ENCODE data around the gene INTS15. TPM values are rescaled to one million over a fixed set of nuclear protein-coding genes. Genes with fewer than 3 reads are reported as not detected.

INTS15 gene
- total RNA-seq, 2 experiments from 2014 or later = 33.0 to 40.9 TPM

DNA sequence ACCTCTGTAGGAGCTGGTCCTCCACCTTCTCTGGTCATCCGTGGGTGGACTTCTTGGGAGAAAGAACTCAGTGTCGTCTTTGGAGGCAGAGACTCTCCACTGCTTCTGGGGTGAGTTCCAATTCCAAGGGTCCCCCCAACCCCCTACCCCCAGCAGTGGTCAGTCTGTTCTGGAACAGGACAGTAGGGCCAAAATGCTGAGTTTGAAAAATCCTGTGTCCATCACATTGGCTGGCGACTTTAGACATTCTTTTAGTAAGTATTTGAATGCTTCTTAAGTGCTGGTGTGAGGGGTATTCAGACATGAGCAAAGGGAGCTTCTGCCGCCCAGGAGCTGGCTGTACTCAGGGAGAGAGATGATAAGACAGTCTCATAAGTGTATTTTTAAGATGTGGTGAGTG is 49.2 kb downstream of the INTS15 start:
- no peak for TF ChIP-seq EZH2phosphoT487 (IDR thresholded peaks at IDR 0.05; ENCODE audit: borderline replicate concordance, low read depth, low read length)
- TF ChIP-seq, protein P1, sequence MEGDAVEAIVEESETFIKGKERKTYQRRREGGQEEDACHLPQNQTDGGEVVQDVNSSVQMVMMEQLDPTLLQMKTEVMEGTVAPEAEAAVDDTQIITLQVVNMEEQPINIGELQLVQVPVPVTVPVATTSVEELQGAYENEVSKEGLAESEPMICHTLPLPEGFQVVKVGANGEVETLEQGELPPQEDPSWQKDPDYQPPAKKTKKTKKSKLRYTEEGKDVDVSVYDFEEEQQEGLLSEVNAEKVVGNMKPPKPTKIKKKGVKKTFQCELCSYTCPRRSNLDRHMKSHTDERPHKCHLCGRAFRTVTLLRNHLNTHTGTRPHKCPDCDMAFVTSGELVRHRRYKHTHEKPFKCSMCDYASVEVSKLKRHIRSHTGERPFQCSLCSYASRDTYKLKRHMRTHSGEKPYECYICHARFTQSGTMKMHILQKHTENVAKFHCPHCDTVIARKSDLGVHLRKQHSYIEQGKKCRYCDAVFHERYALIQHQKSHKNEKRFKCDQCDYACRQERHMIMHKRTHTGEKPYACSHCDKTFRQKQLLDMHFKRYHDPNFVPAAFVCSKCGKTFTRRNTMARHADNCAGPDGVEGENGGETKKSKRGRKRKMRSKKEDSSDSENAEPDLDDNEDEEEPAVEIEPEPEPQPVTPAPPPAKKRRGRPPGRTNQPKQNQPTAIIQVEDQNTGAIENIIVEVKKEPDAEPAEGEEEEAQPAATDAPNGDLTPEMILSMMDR (conservative IDR thresholded peaks at IDR 0.05; ENCODE audit: low read length) = no peak
- Histone ChIP-seq H3K79me2 (ENCODE audit: insufficient read depth, low read depth, low read length) (peaks cover 17% of the 10 kb centered on the region), H2AFZ (ENCODE audit: low read length) (no peak overlapping the region), H3K4me3 (ENCODE audit: low read depth, low read length, poor library complexity, severe bottlenecking) (peak overlapping the region; percentile 79), H3K9me2 (ENCODE audit: insufficient read depth, low read length) (no peaks in the 10 kb centered on the region), H4K20me1 (ENCODE audit: insufficient read depth, low read length) (no peaks in the 10 kb centered on the region), H3K9me3 (ENCODE audit: low read length) (0 out of 2 replicates have a peak, but pooled peaks cover 5% of the 10 kb centered on the region), H3K4me2 (ENCODE audit: low read length) (peak overlapping the region; percentile 80; the same call in 1 of the 2 replicates), H3K36me3 (ENCODE audit: insufficient read depth, low read length) (peaks cover 52% of the 10 kb centered on the region), H3K4me1 (ENCODE audit: insufficient read depth, low read length, poor library complexity, severe bottlenecking) (peaks cover 12% of the 10 kb centered on the region), H3K27ac (ENCODE audit: low read depth, low read length, poor library complexity, severe bottlenecking) (no peak overlapping the region)
- no peak for DNase-seq (ENCODE audit: low spot score)
- CTCF ChIA-PET (ENCODE audit: unreplicated experiment) = interaction anchor here (1.1 kb wide), 1 partner anchor 19 kb away, joined by 4 read pairs; no protein-coding TSS in a partner anchor
- no TSS peak for BruUV-seq (replicated peaks)
- POLR2A ChIA-PET = no interaction called here
- intact Hi-C loops (cut with micrococcal nuclease; ENCODE audit: unreplicated experiment) = no loop called here

DNA sequence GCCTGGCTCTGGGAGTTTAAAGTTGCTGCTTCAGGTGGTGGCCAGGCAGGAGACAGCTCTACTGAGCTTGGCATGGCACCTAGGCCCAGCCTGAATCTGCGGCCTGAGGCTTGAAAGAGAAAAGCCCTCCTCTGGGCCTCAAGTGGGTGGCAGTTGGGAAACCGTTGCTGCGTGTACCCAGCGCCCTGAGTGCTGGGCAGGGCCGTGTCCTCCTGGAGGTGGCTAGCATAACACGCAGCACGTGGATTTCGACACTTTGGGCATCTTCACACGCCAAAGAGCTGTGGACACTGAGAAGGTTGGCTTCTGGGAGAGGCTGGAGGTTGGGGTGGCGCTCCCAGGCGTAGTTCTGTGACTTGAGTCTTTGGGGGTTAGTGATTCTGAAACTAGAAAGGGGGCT is 49.8 kb downstream of the INTS15 start:
- H3K4me2 ChIP-seq (ENCODE audit: low read length) = no peak overlapping the region
- H3K79me2 ChIP-seq (ENCODE audit: insufficient read depth, low read depth, low read length) = peaks cover 17% of the 10 kb centered on the region
- H3K9me2 ChIP-seq (ENCODE audit: insufficient read depth, low read length) = no peaks in the 10 kb centered on the region
- CTCF ChIA-PET (ENCODE audit: unreplicated experiment) = no interaction called here
- DNase-seq (ENCODE audit: low spot score) = no peak
- no peak overlapping the region for H2AFZ ChIP-seq (ENCODE audit: low read length)
- no peaks in the 10 kb centered on the region for H4K20me1 ChIP-seq (ENCODE audit: insufficient read depth, low read length)
- peaks cover 12% of the 10 kb centered on the region for H3K4me1 ChIP-seq (ENCODE audit: insufficient read depth, low read length, poor library complexity, severe bottlenecking)
- POLR2A ChIA-PET = no interaction called here
- no TSS peak for BruUV-seq (replicated peaks)
- no peak for TF ChIP-seq EZH2phosphoT487 (IDR thresholded peaks at IDR 0.05; ENCODE audit: borderline replicate concordance, low read depth, low read length)
- TF ChIP-seq, protein P1 (conservative IDR thresholded peaks at IDR 0.05; ENCODE audit: low read length) = no peak
- H3K4me3 ChIP-seq (ENCODE audit: low read depth, low read length, poor library complexity, severe bottlenecking) = no peak overlapping the region
- 0 out of 2 replicates have a peak, but pooled peaks cover 5% of the 10 kb centered on the region for H3K9me3 ChIP-seq (ENCODE audit: low read length)
- intact Hi-C loops (cut with micrococcal nuclease; ENCODE audit: unreplicated experiment) = no loop called here
- H3K27ac ChIP-seq (ENCODE audit: low read depth, low read length, poor library complexity, severe bottlenecking) = no peak overlapping the region
- H3K36me3 ChIP-seq (ENCODE audit: insufficient read depth, low read length) = peaks cover 58% of the 10 kb centered on the region

DNA sequence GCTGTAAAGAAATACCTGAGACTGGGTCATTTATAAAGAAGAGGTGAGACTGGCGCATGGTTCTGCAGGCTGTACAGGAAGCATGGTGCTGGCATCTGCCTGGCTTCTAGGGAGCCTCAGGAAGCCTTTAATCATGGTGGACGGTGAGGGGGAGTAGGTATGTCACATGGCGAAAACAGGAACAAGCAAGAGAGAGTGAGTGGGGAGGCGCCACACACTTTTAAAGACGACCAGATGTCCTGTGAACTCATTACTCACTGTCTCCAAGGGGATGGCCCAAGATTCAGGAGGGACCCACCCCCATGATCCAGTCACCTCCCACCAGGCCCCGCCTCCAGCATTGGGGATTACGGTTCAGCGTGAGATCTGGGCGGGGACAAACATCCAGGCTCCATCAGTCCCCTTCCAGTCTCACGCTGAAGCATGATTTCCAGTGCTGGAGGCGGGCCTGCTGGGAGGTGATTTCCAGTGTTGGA is 50.5 kb downstream of the INTS15 start:
- no TSS peak for BruUV-seq (replicated peaks)
- no peak for DNase-seq (ENCODE audit: low spot score)
- POLR2A ChIA-PET = no interaction called here
- Histone ChIP-seq H3K27ac (ENCODE audit: low read depth, low read length, poor library complexity, severe bottlenecking) (no peak overlapping the region), H3K4me1 (ENCODE audit: insufficient read depth, low read length, poor library complexity, severe bottlenecking) (peaks cover 12% of the 10 kb centered on the region), H3K9me2 (ENCODE audit: insufficient read depth, low read length) (no peaks in the 10 kb centered on the region), H3K79me2 (ENCODE audit: insufficient read depth, low read depth, low read length) (peaks cover 17% of the 10 kb centered on the region), H3K4me2 (ENCODE audit: low read length) (no peak overlapping the region), H3K9me3 (ENCODE audit: low read length) (0 out of 2 replicates have a peak, but pooled peaks cover 2% of the 10 kb centered on the region), H2AFZ (ENCODE audit: low read length) (no peak overlapping the region), H4K20me1 (ENCODE audit: insufficient read depth, low read length) (no peaks in the 10 kb centered on the region), H3K4me3 (ENCODE audit: low read depth, low read length, poor library complexity, severe bottlenecking) (no peak overlapping the region), H3K36me3 (ENCODE audit: insufficient read depth, low read length) (peaks cover 65% of the 10 kb centered on the region)
- TF ChIP-seq EZH2phosphoT487 (IDR thresholded peaks at IDR 0.05; ENCODE audit: borderline replicate concordance, low read depth, low read length) = no peak
- TF ChIP-seq, protein P1 (conservative IDR thresholded peaks at IDR 0.05; ENCODE audit: low read length) = no peak
- intact Hi-C loops (cut with micrococcal nuclease; ENCODE audit: unreplicated experiment) = no loop called here
- CTCF ChIA-PET (ENCODE audit: unreplicated experiment) = no interaction called here
